Measurements from ENCODE around the gene SDCCAG8. TPM values are rescaled to one million over a fixed set of nuclear protein-coding genes. Genes with fewer than 3 reads are reported as not detected.

Gene SDCCAG8
- total and polyA plus RNA-seq, 2 of the 8 experiments (the other 6 are each of a cell fraction or from before 2014, with no cell fraction given): 15.6 to 21.0 TPM

GRCh38 chr1:243529512-243529911 is 273.7 kb downstream of the SDCCAG8 start (continued):
- TF ChIP-seq CHD7 (IDR thresholded peaks at IDR 0.05; ENCODE audit: insufficient replicate concordance, low read length): no peak

All from H1 (cell line).